Bronchial epithelial cell (primary cell): Measurements from ENCODE around the gene MATN1. TPM values are rescaled to one million over a fixed set of nuclear protein-coding genes. Genes with fewer than 3 reads are reported as not detected.
"Not testable (repeated sequence)": the region's sequence is repeated elsewhere in the genome, so short reads cannot be mapped to it uniquely, and the experiment has no call there.

Experiments used
- DNase-seq: peaks from one replicate; pipeline ENCODE4 v3.0.0-alpha.2; 2010; ENCODE audit warnings: low read depth
- FAIRE-seq: peaks from 2 replicates; lab custom pipeline; 2011; peaks lifted over from hg19 to GRCh38; lab: Jason Lieb, UNC
- H3K27me3 ChIP-seq: 2 replicates; pipeline ENCODE4 v1.5.1; 2011; ENCODE audit warnings: low read length; ENCODE audit not compliant: control insufficient read depth, insufficient read depth
- H3K36me3 ChIP-seq: 2 replicates; pipeline ENCODE4 v1.5.1; 2011; ENCODE audit warnings: low read length; ENCODE audit not compliant: control insufficient read depth, insufficient read depth
- H3K4me3 ChIP-seq: 2 replicates; pipeline ENCODE4 v1.5.1; 2011; ENCODE audit warnings: mild to moderate bottlenecking, low read depth, low read length, control low read depth
- CTCF ChIP-seq: IDR thresholded peaks from 2 replicates; pipeline ENCODE4 v1.5.1; 2011; ENCODE audit warnings: mild to moderate bottlenecking, moderate library complexity, low read length, control low read depth, inconsistent platforms; ENCODE audit not compliant: insufficient read depth, severe bottlenecking
- total RNA-seq: library from RNA; depleted of rRNA; stranded (reverse); fragments of >200 nt; gene quantifications from 2 replicates; pipeline ENCODE4 v1.2.1, GENCODE V29; 2014

The MATN1 gene
- total RNA-seq = not detected in 2 replicates

GRCh38 chr1:30723331-30723755, at the start of gene MATN1:
Gene MATN1 (minus strand): TSS chr1:30723585. CDS start chr1:30723551, 34 bp downstream.
- Histone ChIP-seq H3K27me3 (no peaks in the 10 kb centered on the region), H3K4me3 (no peak within 1 kb of the TSS), H3K36me3 (peaks cover 4% of the 10 kb centered on the region)
- no peak for TF ChIP-seq CTCF
- FAIRE-seq (no peak), DNase-seq (no peak)

GRCh38 chr1:30771005-30771404, 47.6 kb upstream of the MATN1 start:
- no peak for DNase-seq
- no peak overlapping the region for H3K4me3 ChIP-seq
- H3K27me3 ChIP-seq = peaks cover 4% of the 10 kb centered on the region
- no peak for TF ChIP-seq CTCF
- H3K36me3 ChIP-seq = no peaks in the 10 kb centered on the region
- FAIRE-seq = peak; percentile 86

GRCh38 chr1:30770150-30770549, 46.8 kb upstream of the MATN1 start:
- Histone ChIP-seq H3K36me3 (no peaks in the 10 kb centered on the region), H3K27me3 (peaks cover 4% of the 10 kb centered on the region), H3K4me3 (no peak overlapping the region)
- FAIRE-seq (no peak), DNase-seq (no peak)
- no peak for TF ChIP-seq CTCF

- no peaks in the 10 kb centered on the region for H3K36me3 ChIP-seq
- DNase-seq (no peak), FAIRE-seq (no peak)
- peaks cover 4% of the 10 kb centered on the region for H3K27me3 ChIP-seq
- no peak overlapping the region for H3K4me3 ChIP-seq
- no peak for TF ChIP-seq CTCF
Observed at GRCh38 chr1:30768830-30769718, 45.7 kb upstream of the MATN1 start.

- no peaks in the 10 kb centered on the region for H3K36me3 ChIP-seq
- DNase-seq (no peak), FAIRE-seq (no peak)
- no peak overlapping the region for H3K4me3 ChIP-seq
- no peaks in the 10 kb centered on the region for H3K27me3 ChIP-seq
- TF ChIP-seq CTCF = no peak
Observed at GRCh38 chr1:30768159-30768829, 44.9 kb upstream of the MATN1 start.

GRCh38 chr1:30766948-30767347, 43.6 kb upstream of the MATN1 start:
- not testable (repeated sequence) for FAIRE-seq, H3K36me3 ChIP-seq, H3K4me3 ChIP-seq, H3K27me3 ChIP-seq, DNase-seq
